Epithelial cell of proximal tubule (primary cell): ENCODE measurements around the gene CSNK2B. TPM values are rescaled to one million over a fixed set of nuclear protein-coding genes. Genes with fewer than 3 reads are reported as not detected.

Source experiments
- DNase-seq: peaks from one replicate; pipeline ENCODE4 v3.0.0-alpha.2; 2011; ENCODE audit warnings: low read depth
- H3K4me3 ChIP-seq: 2 replicates; pipeline ENCODE4 v1.5.1; 2011; ENCODE audit warnings: low read depth, mild to moderate bottlenecking, low read length
- CTCF ChIP-seq: conservative IDR thresholded peaks from 2 replicates; pipeline ENCODE4 v1.5.1; 2012; ENCODE audit warnings: low read depth, mild to moderate bottlenecking, low read length
- total RNA-seq: library from RNA; depleted of rRNA; stranded (reverse); fragments of >200 nt; gene quantifications from 2 replicates; pipeline ENCODE4 v1.2.3, GENCODE V29; 2015

CSNK2B gene
- total RNA-seq, 1 donor from 2014 or later, result 435 TPM

- DNase-seq, result no peak
- TF ChIP-seq CTCF, result no peak
- no peak overlapping the region for H3K4me3 ChIP-seq
These were observed 3.7 kb upstream of the CSNK2B start for GRCh38 chr6:31662124-31662723.

- no peak for TF ChIP-seq CTCF
- peak overlapping the region; percentile 98 for H3K4me3 ChIP-seq
- DNase-seq, result no peak
These were observed 2.5 kb upstream of the CSNK2B start for GRCh38 chr6:31663126-31663960.

- DNase-seq, result no peak
These were observed 1.7 kb upstream of the CSNK2B start for GRCh38 chr6:31663961-31664789.

GRCh38 chr6:31664790-31665500, 935 bp upstream of the CSNK2B start, which contains the start of gene GPANK1:
Gene GPANK1, minus strand, starts transcription at chr6:31664997. Its CDS starts 519 bp downstream, at chr6:31664478.
- peak within 1 kb of the TSS; percentile 98 for H3K4me3 ChIP-seq
- no peak for TF ChIP-seq CTCF
- DNase-seq, result peak; percentile 62

More at GRCh38 chr6:31663961-31664789, 1.7 kb upstream of the CSNK2B start:
- TF ChIP-seq CTCF, result no peak
- H3K4me3 ChIP-seq, result peak overlapping the region; percentile 98

- no peak for TF ChIP-seq CTCF
- no peak for DNase-seq
- peak overlapping the region; percentile 98 for H3K4me3 ChIP-seq
These were observed 571 bp downstream of the CSNK2B start for GRCh38 chr6:31666337-31666965.

GRCh38 chr6:31669676-31670075, 3.8 kb downstream of the CSNK2B start, which contains the start of gene LY6G5B:
Gene LY6G5B, plus strand, starts transcription at chr6:31669976. Its CDS starts 975 bp downstream, at chr6:31670951.
- no peak within 1 kb of the TSS for H3K4me3 ChIP-seq
- DNase-seq, result no peak
- no peak for TF ChIP-seq CTCF
